ENCODE measurements around the gene DMXL1.

DNA sequence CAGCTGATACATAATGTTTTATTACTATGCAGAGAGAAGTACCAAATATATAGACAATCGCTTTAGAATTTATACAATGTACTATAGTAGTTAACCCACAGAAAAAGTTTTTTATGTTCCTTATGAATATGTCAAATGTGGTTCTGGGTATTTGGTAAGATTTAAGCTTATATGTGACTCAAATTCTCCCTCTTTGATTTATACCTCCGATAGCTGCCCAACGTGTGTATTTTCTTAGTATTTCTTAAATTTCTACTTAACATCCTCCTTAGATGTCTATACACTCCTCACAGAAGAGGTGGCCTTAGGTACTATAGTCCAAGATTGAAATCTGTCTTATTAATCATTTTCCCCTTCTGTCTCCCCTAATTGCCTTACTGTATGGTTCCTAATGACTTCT lies 146.3 kb downstream of the DMXL1 start:
- TF ChIP-seq POLR2A (IDR thresholded peaks at IDR 0.05; ENCODE audit: low read length) (no peak), GATA1 (IDR thresholded peaks at IDR 0.05; ENCODE audit: low read depth, low read length) (no peak)

All from erythroblast (primary cell).